DMS114 treated with DMSO at 0.1 percent for 48 hours (cell line): ENCODE data around the gene CD6.
"Not testable (repeated sequence)": the region's sequence is repeated elsewhere in the genome, so short reads cannot be mapped to it uniquely, and the experiment has no call there.

Experiments
- DNase-seq: peaks from one replicate; lab custom pipeline; 2025; ENCODE audit not compliant: unreplicated experiment; lab: John Stamatoyannopoulos, UW

The CD6 gene

DNA sequence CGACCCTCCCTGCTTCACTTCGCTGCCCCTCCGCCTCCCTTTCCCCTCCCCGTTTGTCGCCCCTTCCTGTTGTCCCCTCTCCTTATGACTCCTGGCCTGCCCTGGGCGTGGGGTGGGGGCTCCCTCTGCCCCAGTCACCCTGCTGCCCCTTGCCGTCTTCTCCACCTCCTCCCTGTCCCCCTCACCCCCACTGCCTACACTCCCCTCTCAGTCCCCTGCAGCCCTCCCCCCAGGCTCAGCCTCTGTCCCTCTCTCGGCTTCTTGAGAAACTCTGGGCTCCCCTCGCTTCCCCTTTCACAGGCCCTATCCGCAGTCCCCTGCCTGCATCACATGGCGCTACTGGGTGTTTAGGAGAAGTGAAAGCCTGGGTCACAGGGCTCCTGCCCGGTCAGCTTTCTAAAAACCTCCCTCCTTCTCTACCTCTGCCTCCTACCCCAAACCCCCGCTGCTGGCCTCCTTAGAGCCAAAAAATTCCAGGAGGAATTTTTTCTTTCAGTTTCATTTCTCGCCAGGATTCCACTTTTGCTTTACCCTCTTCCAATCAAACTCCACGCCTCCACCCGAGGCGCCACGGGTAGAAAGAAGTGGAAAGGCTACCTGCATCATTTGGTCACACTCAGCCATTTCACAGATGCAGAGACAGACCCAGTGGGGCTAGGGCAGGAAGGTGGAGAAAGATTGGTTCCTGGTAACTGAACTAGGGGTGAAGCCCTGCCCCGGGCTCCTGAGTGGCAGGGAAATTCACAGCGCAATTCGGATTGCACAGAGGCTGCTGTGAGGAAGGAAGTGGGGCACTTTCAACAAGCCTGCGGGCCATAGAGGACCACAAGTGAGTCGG lies 19.4 kb upstream of the CD6 start, which contains the start of gene SLC15A3:
TSS of gene SLC15A3 (minus strand) at position 273 of the 838 bp plus-strand sequence. CDS start 625 bp downstream, outside the sequence.
- DNase-seq: no peak

DNA sequence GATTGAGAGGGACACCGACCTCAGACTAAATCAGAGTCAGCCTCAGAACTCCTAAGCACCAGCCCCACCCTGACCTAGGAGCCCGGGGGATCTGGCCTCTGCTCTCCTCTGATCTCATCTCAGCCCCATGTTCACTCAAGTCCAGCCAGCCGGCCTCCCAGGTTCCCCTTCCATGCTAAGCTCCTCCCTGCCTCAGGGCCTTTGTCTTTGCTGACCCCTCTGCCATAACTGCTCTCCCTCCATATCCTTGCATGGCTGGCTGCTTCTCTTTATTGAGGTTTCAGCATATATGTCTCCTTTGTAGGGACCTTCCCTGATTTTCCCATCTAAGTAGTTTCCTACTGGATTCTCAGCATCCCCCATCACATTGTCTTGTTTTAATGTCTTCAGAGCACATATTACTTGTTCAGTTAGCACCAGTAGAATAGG lies 18.7 kb upstream of the CD6 start:
- DNase-seq: no peak

DNA sequence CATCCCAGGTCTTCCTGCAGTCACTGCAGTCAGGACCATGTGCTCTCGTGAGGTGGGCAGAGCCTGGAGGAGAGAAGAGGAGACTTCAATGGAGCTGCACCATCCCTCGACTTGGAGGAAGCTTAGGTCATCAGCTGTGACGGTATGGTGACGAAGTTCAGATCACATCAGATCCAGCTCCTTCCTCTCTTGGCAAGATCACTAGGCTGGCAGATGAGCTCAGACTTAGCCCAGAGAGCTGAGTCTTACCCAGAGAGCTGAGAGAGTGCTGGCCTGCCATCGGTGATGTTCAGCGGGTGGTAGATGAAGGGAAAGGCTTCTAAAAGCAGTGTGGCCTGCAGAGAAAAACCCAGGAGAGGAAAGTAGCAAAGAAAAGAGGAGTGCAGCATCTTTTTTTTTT lies 17.7 kb upstream of the CD6 start:
- DNase-seq: no peak

DNA sequence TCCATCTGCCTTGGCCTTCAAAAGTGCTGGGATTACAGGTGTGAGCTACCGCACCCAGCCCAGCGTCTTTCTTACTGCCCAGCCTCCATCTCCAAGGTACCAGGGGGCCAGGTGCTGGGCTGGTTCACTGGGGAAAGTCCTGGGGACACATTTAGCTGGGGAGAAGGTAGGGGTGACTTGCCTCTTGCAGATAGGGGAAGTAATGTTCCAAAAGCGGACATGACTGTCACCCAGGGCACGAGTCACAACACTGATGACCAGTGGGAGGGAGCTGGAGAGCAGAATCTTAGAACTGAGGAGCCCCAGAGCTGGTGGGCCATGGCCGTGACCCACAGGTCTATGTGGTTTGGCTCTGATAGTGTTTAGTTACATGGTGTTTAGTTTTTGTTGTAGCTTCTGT lies 17.1 kb upstream of the CD6 start:
- DNase-seq: no peak

DNA sequence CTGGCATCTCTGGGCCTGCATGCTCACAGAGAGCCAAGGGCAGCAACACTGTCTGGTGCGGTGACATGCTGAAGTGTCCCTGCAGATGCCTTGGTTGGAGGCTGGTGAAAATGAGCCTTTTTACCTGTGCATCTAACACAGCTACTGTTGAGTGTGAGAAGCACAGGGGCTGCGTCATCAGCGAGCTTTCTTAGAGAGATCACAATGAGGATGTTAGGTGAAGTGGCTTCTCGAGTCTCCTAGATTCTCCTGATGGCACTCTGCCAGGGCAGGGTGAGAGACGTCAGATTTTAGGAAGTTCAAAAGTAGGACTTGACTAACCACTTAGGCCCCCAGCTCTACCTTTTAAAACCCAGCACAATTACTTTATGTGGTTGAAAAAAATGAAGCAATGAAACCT lies 15.9 kb upstream of the CD6 start:
- no peak for DNase-seq

DNA sequence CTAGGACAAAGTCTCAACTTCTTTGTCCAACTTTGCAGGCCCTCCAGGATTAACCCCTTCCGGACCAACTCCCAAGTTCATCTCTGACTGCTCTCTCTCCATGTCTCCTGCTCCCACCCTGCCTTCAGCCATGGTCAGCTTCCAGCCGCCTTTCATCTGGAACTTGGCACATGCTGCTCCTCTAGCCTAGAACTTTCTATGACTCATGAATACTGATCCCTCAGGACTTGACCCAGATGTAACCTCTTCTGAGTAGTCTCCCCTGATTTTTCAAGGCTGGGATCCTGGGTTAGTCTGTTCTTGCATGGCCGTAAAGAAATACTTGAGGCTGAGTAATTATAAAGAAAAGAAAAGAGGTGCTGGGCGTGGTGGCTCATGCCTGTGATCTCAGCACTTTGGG lies 14.3 kb upstream of the CD6 start:
- DNase-seq: no peak

DNA sequence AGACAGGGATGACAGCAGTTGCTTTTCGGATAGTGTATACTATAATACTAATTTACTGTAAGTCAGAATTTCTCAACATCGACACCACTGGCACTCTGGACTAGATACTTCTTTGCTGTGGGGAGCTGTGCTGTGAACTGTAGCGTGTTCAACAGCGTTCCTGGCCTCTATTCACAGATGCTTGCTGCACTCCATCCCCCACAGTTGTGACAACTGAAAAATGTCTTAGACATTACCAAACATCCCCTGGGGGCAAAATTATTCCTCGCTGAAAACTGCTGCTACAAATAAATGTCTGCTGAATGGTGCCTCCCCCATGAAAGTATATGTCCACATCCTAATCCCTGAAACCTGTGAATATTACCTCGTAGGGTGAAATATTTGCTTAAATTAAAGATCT lies 12.0 kb upstream of the CD6 start:
- no peak for DNase-seq

DNA sequence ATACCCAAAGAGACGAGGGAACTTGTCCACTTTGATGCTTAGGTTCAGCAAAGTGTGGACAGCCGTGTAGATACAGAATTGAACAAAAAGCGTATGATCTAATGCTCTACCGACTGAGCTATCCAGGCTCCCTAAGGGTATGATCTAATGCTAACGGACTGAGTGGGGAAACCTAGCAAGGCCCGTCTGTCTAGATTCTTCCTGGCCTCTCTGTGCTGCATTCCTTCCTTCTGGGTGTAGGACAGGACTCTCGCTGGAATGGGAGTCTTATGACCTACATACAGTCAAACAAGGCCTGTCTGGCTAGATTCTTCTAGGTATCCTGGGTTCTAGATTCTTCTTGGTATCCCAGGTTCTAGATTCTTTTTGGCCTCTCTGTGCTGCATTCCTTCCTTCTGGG lies 11.1 kb upstream of the CD6 start:
- DNase-seq: no peak

DNA sequence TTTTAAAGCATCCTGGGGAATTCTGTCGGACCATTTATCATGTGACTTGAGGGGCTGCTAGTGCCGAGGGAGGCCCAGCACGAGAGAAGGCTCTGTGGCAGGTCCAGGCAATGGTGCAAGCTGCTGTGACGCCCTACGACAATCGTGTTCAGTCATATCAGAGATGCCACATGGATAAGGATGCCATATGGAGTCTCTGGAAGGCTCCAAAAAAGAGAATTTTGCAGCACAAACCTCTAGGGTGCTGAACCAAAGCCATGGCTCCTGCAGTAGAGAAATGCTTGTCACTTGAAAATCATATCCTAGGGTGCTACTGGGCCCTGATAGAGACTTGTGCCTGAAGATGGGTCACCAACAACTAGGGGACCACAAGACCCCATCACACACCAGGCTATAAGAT lies 6.7 kb upstream of the CD6 start:
- no peak for DNase-seq

DNA sequence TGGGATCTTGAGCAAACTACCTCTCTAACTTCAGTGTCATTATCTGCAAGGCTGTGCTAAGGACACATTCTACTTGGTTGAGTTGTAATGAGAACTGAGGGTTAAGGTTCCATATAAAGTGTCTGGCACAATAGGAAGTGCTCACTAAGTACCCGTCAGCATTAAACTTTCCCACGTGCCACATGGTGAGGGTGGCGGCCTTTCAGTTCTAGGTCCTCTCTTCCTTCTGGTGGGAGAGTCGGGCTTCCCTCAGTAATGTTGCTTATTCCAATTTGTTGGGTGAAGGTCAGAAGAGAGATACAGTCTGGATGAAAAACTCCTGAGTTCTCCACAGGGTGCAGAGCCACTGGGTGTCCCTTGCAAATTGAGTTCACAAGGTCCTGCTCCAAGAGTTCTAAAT lies 4.6 kb upstream of the CD6 start:
- no peak for DNase-seq

DNA sequence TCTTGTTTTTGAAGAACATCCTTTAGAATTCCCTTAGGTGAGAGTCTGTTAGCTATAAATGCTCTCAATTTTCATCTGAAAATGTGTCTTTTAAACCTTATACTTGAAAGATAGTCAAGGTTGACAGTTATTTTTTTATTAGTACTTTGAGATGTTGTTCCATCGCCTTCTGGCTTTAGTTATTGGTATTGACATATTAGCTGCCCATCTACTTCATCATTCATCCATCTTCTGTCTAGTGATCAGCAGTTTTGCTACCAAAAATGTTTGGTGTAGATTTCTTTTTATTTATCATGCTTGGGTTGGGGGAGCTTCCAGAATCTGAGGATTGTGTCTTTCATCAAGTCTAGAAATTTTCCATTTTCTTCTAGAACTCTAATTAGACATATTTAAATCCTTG lies 3.3 kb upstream of the CD6 start:
- no peak for DNase-seq

DNA sequence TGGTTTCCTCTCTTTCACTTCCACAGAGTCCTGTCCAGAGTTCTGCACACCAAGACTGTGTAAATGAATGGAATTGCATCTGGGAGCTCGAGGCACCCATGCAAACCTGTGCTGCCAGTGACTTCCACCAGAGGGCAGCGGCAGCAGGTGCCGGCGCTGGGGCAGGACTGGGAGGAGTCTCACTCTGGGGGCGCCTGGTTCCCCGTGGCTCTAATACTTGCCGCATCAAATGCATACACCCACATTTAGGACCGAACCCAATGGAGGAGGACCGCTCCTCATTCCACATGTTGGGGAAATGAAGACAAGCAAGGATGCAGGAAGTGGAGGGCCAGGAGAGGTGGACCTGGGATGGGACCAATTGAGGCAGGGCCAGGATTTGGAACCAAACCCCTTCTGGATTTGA lies 1.1 kb upstream of the CD6 start:
- DNase-seq: no peak

DNA sequence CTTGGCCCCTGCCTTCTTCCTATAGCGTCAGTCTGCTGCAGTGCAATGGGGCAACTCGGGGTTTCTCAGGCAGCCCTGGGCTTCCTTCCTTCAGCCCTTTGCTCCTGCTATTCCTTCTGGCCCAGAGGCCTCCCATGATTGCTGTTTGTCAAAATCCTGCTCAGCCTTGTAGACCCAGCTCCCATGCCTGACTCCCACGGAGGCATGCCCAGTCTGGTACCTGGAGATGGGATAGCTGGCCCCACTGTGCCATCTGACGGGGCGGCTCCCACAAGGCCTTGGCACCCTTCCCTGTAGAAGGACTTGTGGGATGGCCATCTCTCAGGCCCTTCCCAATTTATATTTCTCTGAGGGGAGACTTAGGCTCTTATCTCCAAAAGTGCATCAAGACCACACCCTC lies 590 bp upstream of the CD6 start:
- DNase-seq: no peak

DNA sequence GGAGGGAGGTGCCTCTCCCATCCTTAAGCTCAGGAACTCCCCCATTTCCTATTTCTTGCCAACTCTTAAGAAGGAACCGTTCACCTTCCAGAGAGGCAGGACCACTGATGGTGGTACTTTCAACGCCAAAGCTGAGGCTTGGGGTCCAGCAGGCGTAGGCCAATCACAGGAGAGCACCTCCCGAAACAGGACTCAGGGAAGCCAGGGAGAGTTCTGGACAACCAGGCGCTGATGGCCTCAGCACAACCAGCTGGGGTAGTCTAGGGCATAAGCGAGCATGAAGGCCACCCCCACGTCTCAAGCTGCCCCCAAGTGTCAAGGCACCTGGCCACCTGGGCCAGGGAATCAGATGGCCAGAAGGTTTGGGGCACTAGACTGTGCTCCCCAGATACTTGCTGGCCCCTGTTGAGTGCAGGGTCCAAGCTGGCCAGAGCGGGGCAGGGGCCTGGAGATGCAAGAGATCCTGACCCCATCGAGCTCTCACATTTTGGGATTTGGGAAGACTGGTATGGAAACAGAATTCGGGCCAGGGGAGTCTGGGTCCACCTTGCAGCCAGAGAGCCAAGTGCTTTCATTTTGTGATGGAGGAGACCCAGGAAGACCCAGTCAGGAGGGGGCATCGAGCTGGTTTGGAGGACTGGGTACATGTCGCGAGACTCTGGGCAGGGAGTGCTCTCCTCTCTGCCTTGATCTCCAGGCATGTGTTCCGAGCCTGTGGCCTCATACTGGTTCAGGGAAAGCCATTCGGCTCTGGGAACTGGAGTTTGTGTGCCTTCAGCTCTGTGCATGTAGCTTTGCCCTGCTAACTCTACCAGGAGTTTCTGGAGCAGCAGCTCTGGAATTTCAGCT lies 926 bp downstream of the CD6 start:
- no peak for DNase-seq

DNA sequence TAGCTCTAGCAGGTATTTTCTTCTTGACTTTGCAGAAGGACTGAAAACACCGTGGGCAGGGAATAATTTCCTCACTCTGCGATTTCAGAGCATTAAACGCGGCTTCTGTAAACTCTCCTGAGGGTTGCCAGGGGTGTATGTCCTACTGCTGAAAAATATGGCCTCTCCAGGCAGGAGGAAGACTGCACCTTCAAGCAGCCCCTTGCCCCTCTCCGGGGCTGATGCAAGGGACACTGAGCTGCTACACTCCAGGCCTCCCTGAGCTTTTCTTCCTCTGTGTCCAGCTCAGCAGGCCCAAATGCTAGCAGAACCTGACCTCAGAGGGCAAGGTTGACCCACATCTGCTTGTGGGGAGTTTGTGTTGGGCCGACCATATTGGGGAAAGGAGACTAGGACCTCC lies 2.2 kb downstream of the CD6 start:
- no peak for DNase-seq

DNA sequence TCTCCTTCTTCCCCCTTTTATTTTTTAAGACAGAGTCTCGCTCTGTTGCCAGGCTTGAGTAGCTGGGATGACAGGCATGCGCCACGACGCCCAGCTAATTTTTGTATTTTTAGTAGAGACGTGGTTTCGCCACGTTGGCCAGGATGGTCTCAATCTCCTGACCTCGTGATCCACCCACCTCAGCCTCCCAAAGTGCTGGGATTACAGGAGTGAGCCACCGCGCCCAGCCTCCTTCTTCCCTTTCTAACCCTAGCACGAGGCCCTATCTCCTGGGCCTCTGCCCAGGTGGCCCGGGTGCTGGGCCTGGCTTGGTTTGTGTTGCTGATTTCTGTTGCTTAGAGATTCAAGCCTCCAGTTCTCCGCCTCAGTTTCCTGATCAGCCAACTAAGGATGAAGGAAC lies 2.8 kb downstream of the CD6 start:
- not testable (repeated sequence) for DNase-seq

DNA sequence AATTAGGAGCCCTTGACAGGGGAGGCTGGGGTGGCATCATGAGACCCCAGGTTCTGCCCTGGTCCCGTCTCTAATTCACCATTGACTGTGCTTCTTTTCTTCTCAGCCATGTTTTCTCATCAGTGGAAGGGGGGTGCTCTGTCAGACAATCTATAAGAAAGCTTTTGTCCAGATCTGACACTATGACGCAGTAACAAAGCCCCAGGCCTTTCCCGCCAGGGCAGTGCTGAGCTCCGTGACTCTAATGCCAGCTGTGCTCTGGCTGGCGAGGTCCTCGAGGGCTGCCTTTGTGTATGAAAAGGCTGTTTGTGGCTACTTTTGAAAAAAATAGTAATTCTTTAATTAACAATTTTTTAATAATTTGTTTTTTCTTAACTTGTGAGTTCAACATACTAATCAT lies 3.2 kb downstream of the CD6 start:
- DNase-seq: no peak

DNA sequence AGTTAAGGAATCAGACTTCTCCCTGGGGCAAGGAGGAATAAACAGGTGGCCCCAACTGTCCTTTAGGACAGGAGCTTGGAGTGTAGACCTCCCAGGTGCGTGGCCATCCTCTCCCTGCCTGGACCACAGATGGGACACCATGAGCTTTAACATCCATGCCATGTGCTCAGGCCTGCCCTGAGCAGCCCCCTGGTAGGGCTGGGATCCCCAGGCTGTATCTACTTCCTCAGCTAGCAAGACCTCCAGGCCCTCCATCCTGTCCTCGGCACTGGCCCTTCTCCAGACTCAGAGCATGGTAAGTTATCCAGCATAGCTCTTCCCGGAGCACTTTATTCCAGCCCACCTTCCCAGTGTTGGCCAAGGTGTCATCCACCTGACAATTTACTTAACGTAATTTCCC lies 5.7 kb downstream of the CD6 start:
- DNase-seq: no peak

DNA sequence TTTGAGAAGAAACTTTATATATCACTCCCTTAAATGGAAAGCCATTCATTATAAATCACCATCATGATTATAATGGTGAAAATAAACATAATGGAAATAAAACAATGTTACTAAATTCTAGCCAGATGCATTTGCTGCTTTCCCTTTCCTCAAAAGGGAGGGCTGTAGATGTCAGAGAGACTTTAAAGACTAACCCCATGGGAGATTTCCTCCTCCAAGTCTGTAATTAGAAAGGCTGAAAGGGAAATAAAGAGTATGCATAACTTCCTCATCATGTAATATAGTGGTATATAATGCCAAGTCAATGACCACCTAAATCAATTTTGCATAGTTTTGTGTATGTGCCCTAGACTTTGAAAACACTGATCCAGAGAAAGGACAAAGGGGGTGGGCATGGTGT lies 6.4 kb downstream of the CD6 start:
- DNase-seq: no peak

DNA sequence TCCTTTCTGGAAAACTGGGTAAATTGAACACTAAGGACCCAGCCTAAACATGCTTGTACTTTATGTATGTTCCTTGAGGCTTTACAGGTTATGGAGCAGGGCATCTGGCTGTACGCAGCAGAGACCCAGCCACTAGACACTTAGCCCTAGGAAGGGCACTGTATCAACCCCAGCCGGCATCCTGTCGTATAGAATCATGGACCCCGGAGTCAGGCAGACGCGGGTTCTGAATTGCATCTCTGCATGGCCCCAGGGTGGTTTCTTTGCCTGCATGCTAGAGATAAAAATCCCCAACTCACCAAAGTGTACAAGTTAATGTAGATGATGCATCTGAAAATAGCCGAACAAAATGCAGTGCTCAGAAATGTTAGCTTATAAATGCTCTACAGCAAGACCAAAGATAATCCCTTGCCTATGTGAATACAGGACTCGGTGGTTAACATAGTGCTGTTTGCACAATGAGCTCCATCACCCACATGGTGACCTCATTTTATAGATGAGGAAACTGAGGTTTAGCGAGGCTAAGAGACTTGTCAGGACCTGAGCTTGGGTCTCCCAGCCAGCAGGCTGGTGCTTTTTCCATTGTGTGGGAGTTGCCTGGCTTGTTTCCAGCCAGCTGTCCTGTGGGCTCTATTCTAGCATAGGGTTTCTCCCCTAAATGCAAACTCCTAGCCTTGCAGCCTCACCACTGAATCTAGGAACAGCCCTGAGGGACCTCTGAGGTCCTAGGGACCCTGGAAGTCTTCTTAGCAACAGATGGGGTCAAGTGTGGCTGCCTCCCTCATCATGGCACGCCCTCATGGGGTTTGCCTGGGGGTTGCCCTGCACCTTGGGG lies 7.3 kb downstream of the CD6 start:
- no peak for DNase-seq

DNA sequence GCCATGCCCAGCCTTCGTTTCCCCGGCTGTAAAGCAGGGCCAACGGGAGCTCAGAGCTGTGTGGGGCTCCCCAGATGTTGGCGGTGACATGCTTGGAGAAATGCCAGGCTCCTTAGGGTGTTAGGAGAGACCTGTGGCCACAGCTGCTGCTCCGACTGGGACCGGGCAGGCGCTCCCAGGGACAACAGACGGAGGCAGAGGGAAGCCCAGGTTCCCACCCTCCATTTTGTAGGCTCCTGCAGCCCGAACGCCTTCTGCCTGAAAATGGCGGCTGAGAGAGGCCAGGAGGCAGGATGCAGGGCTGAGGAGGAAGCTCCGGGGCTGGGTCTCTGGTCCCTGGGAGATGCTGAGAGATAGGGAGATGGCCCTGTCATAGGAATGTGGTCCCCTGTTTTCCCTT lies 10.0 kb downstream of the CD6 start:
- no peak for DNase-seq
